SK-N-SH (cell line): Measurements from ENCODE around the gene TREM1. TPM values are rescaled to one million over a fixed set of nuclear protein-coding genes. Genes with fewer than 3 reads are reported as not detected.

Experiments
- CTCF ChIA-PET: fragments of 300-600, 350-600 bp; formaldehyde crosslinking; extraction: SDS; loops from one replicate; lab custom pipeline; 2021; lab: Yijun Ruan, JAX
- POLR2A ChIA-PET: fragments of 350-600 bp; sonication (Branson Sonifier 250); formaldehyde crosslinking; extraction: SDS; loops from one replicate; lab custom pipeline; 2020; ENCODE audit warnings: antibody characterized with exemption, inconsistent platforms; lab: Yijun Ruan, JAX
- DNase-seq: peaks from one replicate; pipeline ENCODE4 v3.0.0; 2012
- H2AFZ ChIP-seq: fragments of 200-600 bp; sonication (generic); 2 replicates; pipeline ENCODE4 v1.8.1; 2016; ENCODE audit warnings: antibody characterized with exemption, mild to moderate bottlenecking, low read depth
- H3F3A ChIP-seq: fragments of 200-600 bp; sonication (generic); replicated peaks from 2 replicates; pipeline ENCODE3; 2016; ENCODE audit warnings: antibody characterized with exemption, mild to moderate bottlenecking; ENCODE audit not compliant: insufficient read depth
- H3K27ac ChIP-seq, 2 experiments: fragments of 200-500 bp in 1 of 2; fragments of 200-600 bp in 1 of 2; sonication (Bioruptor generic) in 1 of 2; sonication (generic), shearing (Covaris generic) in 1 of 2; 2 replicates each; pipeline versions ENCODE4 v1.5.1 to v1.6.1; 2014 to 2016; ENCODE audit warnings: low read depth in 2 of 2, inconsistent platforms in 1 of 2, low read length in 1 of 2, mild to moderate bottlenecking in 1 of 2, mixed read lengths in 1 of 2
- H3K27me3 ChIP-seq: fragments of 200-600 bp; sonication (generic), shearing (Covaris generic); 2 replicates; pipeline ENCODE4 v1.6.1; 2016; ENCODE audit warnings: mixed run types; ENCODE audit not compliant: insufficient read depth
- H3K36me3 ChIP-seq, 2 experiments: fragments of 200-500 bp in 1 of 2; fragments of 200-600 bp in 1 of 2; sonication (Bioruptor generic) in 1 of 2; sonication (generic) in 1 of 2; replicated peaks in 1 of 2; 2 replicates each; pipeline versions ENCODE3 to v1.5.1; 2014 to 2016; ENCODE audit warnings: low read length in 1 of 2, mild to moderate bottlenecking in 1 of 2; ENCODE audit not compliant: insufficient read depth in 2 of 2, control insufficient read depth in 1 of 2
- H3K4me1 ChIP-seq, 2 experiments: fragments of 200-500 bp in 1 of 2; fragments of 200-600 bp in 1 of 2; sonication (Bioruptor generic) in 1 of 2; sonication (generic), shearing (Covaris generic) in 1 of 2; 2 replicates each; pipeline versions ENCODE4 v1.5.1 to v1.6.1; 2014 to 2016; ENCODE audit warnings: low read depth in 1 of 2, low read length in 1 of 2, mixed run types in 1 of 2; ENCODE audit not compliant: insufficient read depth in 2 of 2, control insufficient read depth in 1 of 2
- H3K4me2 ChIP-seq: fragments of 200-600 bp; sonication (generic), shearing (Covaris generic); 2 replicates; pipeline ENCODE4 v1.6.1; 2017; ENCODE audit warnings: mixed run types
- H3K4me3 ChIP-seq, 2 experiments: fragments of 200-500 bp in 1 of 2; fragments of 200-600 bp in 1 of 2; sonication (Bioruptor generic) in 1 of 2; sonication (generic), shearing (Covaris generic) in 1 of 2; 2 replicates each; pipeline versions ENCODE4 v1.5.1 to v1.8.1; 2014 to 2016; ENCODE audit warnings: low read depth in 2 of 2, inconsistent platforms in 1 of 2, low read length in 1 of 2, mild to moderate bottlenecking in 1 of 2, mixed read lengths in 1 of 2, moderate library complexity in 1 of 2
- H3K79me2 ChIP-seq: fragments of 200-600 bp; sonication (generic); 2 replicates; pipeline ENCODE4 v1.8.1; 2017; ENCODE audit warnings: mild to moderate bottlenecking; ENCODE audit not compliant: insufficient read depth
- H3K9ac ChIP-seq: fragments of 200-600 bp; sonication (generic); 2 replicates; pipeline ENCODE4 v1.6.1; 2017; ENCODE audit warnings: mixed run types
- H3K9me2 ChIP-seq: fragments of 200-600 bp; sonication (generic); 2 replicates; pipeline ENCODE4 v1.6.1; 2017; ENCODE audit warnings: mixed run types
- H3K9me3 ChIP-seq: fragments of 200-600 bp; sonication (generic); 2 replicates; pipeline ENCODE4 v1.6.1; 2017; ENCODE audit warnings: mixed run types, mild to moderate bottlenecking, moderate library complexity
- H4K20me1 ChIP-seq: fragments of 200-600 bp; sonication (generic); 2 replicates; pipeline ENCODE4 v1.6.1; 2017; ENCODE audit warnings: mild to moderate bottlenecking, mixed run types; ENCODE audit not compliant: insufficient read depth
- CTCF ChIP-seq: fragments of 200-600 bp; sonication (generic); IDR thresholded peaks from 2 replicates; pipeline ENCODE4 v1.6.1; 2017; ENCODE audit warnings: antibody characterized with exemption, mild to moderate bottlenecking, moderate library complexity
- EP300 ChIP-seq, 2 experiments: IDR thresholded peaks; 2 replicates each; pipeline versions ENCODE4 v1.4.0 to v1.6.1; 2012; ENCODE audit warnings: borderline replicate concordance in 1 of 2, low read depth in 1 of 2, low read length in 1 of 2
- FOSL2 ChIP-seq: IDR thresholded peaks from 2 replicates; pipeline ENCODE4 v1.4.0; 2012; ENCODE audit warnings: low read depth, mild to moderate bottlenecking, moderate library complexity, borderline replicate concordance
- GABPA ChIP-seq: IDR thresholded peaks from 2 replicates; pipeline ENCODE4 v1.4.0; 2012; ENCODE audit warnings: low read depth, mild to moderate bottlenecking
- GATA2 ChIP-seq: sonication (generic); formaldehyde crosslinking; IDR thresholded peaks from 2 replicates; pipeline ENCODE4 v1.5.0; 2020; ENCODE audit warnings: mild to moderate bottlenecking, missing genetic modification reagents
- IRF3 ChIP-seq: fragments of 150-350 bp; IDR thresholded peaks from 2 replicates; pipeline ENCODE4 v1.6.1; 2016; ENCODE audit warnings: mild to moderate bottlenecking, low read depth, low read length
- MAX ChIP-seq: IDR thresholded peaks from 2 replicates; pipeline ENCODE4 v1.4.0; 2012; ENCODE audit warnings: low read depth
- MEF2A ChIP-seq: IDR thresholded peaks from 2 replicates; pipeline ENCODE4 v1.4.0; 2012; ENCODE audit warnings: low read depth, borderline replicate concordance
- MXI1 ChIP-seq: IDR thresholded peaks from 2 replicates; pipeline ENCODE4 v1.6.1; 2012; ENCODE audit warnings: mild to moderate bottlenecking, low read depth, low read length, improper control_type of control experiment
- NFIC ChIP-seq: IDR thresholded peaks from 2 replicates; pipeline ENCODE4 v1.4.0; 2012; ENCODE audit warnings: borderline replicate concordance
- NRF1 ChIP-seq: IDR thresholded peaks from 2 replicates; pipeline ENCODE4 v1.6.1; 2012; ENCODE audit warnings: low read depth, mild to moderate bottlenecking, low read length
- PBX3 ChIP-seq: IDR thresholded peaks from 2 replicates; pipeline ENCODE4; 2012
- POLR2AphosphoS5 ChIP-seq: IDR thresholded peaks from 2 replicates; pipeline ENCODE4 v1.6.1; 2012; ENCODE audit warnings: low read depth, low read length
- RAD21 ChIP-seq: IDR thresholded peaks from 2 replicates; pipeline ENCODE4 v1.6.1; 2012; ENCODE audit warnings: mild to moderate bottlenecking, low read length
- RXRA ChIP-seq: IDR thresholded peaks from 2 replicates; pipeline ENCODE4 v1.4.0; 2012; ENCODE audit warnings: low read depth, mild to moderate bottlenecking, borderline replicate concordance
- SMC3 ChIP-seq: IDR thresholded peaks from 2 replicates; pipeline ENCODE4 v1.6.1; 2012; ENCODE audit warnings: low read depth, low read length, improper control_type of control experiment
- TAF1 ChIP-seq: IDR thresholded peaks from 2 replicates; pipeline ENCODE4 v1.6.1; 2012; ENCODE audit warnings: low read depth, mild to moderate bottlenecking, low read length, moderate library complexity, borderline replicate concordance
- USF2 ChIP-seq: fragments of 150-350 bp; IDR thresholded peaks from 2 replicates; pipeline ENCODE4 v1.6.1; 2017; ENCODE audit warnings: antibody characterized with exemption, low read length, low read depth, borderline replicate concordance
- ZBTB33 ChIP-seq: IDR thresholded peaks from 2 replicates; pipeline ENCODE4 v1.4.0; 2012; ENCODE audit warnings: low read depth, borderline replicate concordance
- WGBS: methylation state at CpG from one replicate; pipeline ENCODE4 v1.1.6; 2017; ENCODE audit warnings: low lambda C conversion rate; 5-methylcytosine and 5-hydroxymethylcytosine counted together
- polyA plus RNA-seq, 3 experiments: library from polyadenylated mRNA; depleted of rRNA; stranded (reverse); fragments of >200 nt; gene quantifications; 2 replicates each; pipeline ENCODE4 v1.2.3, GENCODE V29; 2012

Gene TREM1
- polyA plus RNA-seq, 1 of the 3 experiments (the other 2 are of a cell fraction), result not detected

- no peaks in the 10 kb centered on the region for H3K4me1 ChIP-seq
- H3K4me3 ChIP-seq, result no peak overlapping the region
- H3K27me3 ChIP-seq, result peaks cover 9% of the 10 kb centered on the region; the same call in 1 of the 2 replicates
- H3K4me2 ChIP-seq, result no peak overlapping the region
- H3K27ac ChIP-seq, result no peak overlapping the region
- CTCF ChIA-PET, result no interaction called here
- no peak overlapping the region for H3K9ac ChIP-seq
- no peaks in the 10 kb centered on the region for H3F3A ChIP-seq
- DNase-seq, result no peak
- no peaks in the 10 kb centered on the region for H3K9me2 ChIP-seq
- no peaks in the 10 kb centered on the region for H4K20me1 ChIP-seq
- no peak for TF ChIP-seq MEF2A
- no peak for TF ChIP-seq MAX
- no peak for TF ChIP-seq NFIC
- no peak for TF ChIP-seq RXRA
- no peak for TF ChIP-seq NRF1
- no peak for TF ChIP-seq PBX3
- TF ChIP-seq ZBTB33, result no peak
- TF ChIP-seq POLR2AphosphoS5, result no peak
- TF ChIP-seq, all 33 proteins: peak for 0
- H3K79me2 ChIP-seq, result no peaks in the 10 kb centered on the region
- H3K9me3 ChIP-seq, result no peaks in the 10 kb centered on the region
- no peaks in the 10 kb centered on the region for H3K36me3 ChIP-seq
- 21% methylated on average over 3 of the region's 5 CpGs for WGBS
- POLR2A ChIA-PET, result no interaction called here
- no peak overlapping the region for H2AFZ ChIP-seq
Observed at GRCh38 chr6:41228616-41229015, 57.9 kb downstream of the TREM1 start.

GRCh38 chr6:41228096-41228495 lies 58.4 kb downstream of the TREM1 start, which contains the start of gene TREML4:
TREML4 (plus strand) TSS chr6:41228349; CDS start chr6:41228428, 79 bp downstream.
- Histone ChIP-seq H3K27ac (no peak within 1 kb of the TSS), H3K79me2 (no peaks in the 10 kb centered on the region), H3K4me1 (no peaks in the 10 kb centered on the region), H3K36me3 (no peaks in the 10 kb centered on the region), H3K4me2 (no peak within 1 kb of the TSS), H3K9me2 (no peaks in the 10 kb centered on the region), H3K9ac (no peak within 1 kb of the TSS), H3K9me3 (no peaks in the 10 kb centered on the region), H3K4me3 (no peak within 1 kb of the TSS), H3K27me3 (peaks cover 9% of the 10 kb centered on the region; the same call in 1 of the 2 replicates), H4K20me1 (no peaks in the 10 kb centered on the region), H2AFZ (no peak within 1 kb of the TSS), H3F3A (no peaks in the 10 kb centered on the region)
- WGBS, result 0% methylated on average over 3 of the region's 5 CpGs
- no peak for DNase-seq
- POLR2A ChIA-PET, result no interaction called here
- CTCF ChIA-PET, result no interaction called here
- TF ChIP-seq IRF3 (no peak), USF2 (no peak), GABPA (no peak), FOSL2 (no peak), RAD21 (no peak), CTCF (no peak), MXI1 (no peak), GATA2 (no peak), RXRA (no peak), POLR2AphosphoS5 (no peak), NRF1 (no peak), PBX3 (no peak), TAF1 (no peak), SMC3 (no peak), EP300 (IDR thresholded peaks at IDR 0.05; ENCODE audit: borderline replicate concordance in 1 of 2, low read depth in 1 of 2, low read length in 1 of 2) (no peak), NFIC (no peak)
